HCT116 (cell line): ENCODE results near the gene PRKN.

Experiments used
- EZH2phosphoT487 ChIP-seq: fragments of 200-600 bp; IDR thresholded peaks from 2 replicates; pipeline ENCODE4 v1.6.1; 2018; ENCODE audit warnings: antibody characterized with exemption, borderline replicate concordance
- MAX ChIP-seq: IDR thresholded peaks from 2 replicates; pipeline ENCODE4 v1.6.1; 2012
- POLR2A ChIP-seq: IDR thresholded peaks from 2 replicates; pipeline ENCODE4 v1.7.0; 2011; ENCODE audit warnings: borderline replicate concordance; ENCODE audit not compliant: insufficient read depth, insufficient read length; ENCODE audit errors: extremely low read depth
- TF ChIP-seq, protein P1 (sequence below), 3 experiments: fragments of 200-600 bp in 1 of 3; sonication (generic) in 1 of 3; IDR thresholded peaks in 2 of 3; conservative IDR thresholded peaks in 1 of 3; 2 replicates each; pipeline ENCODE4 v1.5.1; 2012 to 2017; ENCODE audit warnings: low read depth in 2 of 3, low read length in 2 of 3, antibody characterized with exemption in 1 of 3, borderline replicate concordance in 1 of 3, control low read depth in 1 of 3, mild to moderate bottlenecking in 1 of 3, mixed read lengths in 1 of 3, mixed run types in 1 of 3, moderate library complexity in 1 of 3; ENCODE audit not compliant: insufficient read depth in 1 of 3
- TF ChIP-seq, protein P2 (sequence below): IDR thresholded peaks from 2 replicates; pipeline ENCODE4 v1.6.1; 2011; ENCODE audit warnings: mild to moderate bottlenecking, low read length, moderate library complexity; ENCODE audit not compliant: insufficient replicate concordance; ENCODE audit errors: extremely low read depth
- TF ChIP-seq, protein P3 (sequence below): IDR thresholded peaks from 2 replicates; pipeline ENCODE4 v1.6.1; 2012

DNA sequence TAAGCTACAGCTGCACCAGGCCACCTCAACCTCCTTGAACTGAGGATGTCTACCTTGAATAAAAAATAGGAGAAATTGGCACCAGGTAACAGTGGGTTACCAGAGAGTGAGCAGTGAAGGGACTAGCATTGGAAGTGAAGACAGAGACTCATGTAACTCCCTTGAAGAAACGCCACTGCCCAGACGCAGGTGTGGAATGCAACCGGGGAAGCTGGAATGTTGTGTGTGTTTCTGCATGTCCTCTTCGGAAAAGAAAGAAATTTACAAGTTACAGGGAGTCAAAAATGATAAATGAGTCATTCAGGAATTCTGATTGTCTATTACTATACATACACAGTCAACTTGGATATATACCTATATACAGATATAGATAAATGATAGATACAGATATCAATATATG is 939.0 kb downstream of the PRKN start:
- TF ChIP-seq, protein P1, sequence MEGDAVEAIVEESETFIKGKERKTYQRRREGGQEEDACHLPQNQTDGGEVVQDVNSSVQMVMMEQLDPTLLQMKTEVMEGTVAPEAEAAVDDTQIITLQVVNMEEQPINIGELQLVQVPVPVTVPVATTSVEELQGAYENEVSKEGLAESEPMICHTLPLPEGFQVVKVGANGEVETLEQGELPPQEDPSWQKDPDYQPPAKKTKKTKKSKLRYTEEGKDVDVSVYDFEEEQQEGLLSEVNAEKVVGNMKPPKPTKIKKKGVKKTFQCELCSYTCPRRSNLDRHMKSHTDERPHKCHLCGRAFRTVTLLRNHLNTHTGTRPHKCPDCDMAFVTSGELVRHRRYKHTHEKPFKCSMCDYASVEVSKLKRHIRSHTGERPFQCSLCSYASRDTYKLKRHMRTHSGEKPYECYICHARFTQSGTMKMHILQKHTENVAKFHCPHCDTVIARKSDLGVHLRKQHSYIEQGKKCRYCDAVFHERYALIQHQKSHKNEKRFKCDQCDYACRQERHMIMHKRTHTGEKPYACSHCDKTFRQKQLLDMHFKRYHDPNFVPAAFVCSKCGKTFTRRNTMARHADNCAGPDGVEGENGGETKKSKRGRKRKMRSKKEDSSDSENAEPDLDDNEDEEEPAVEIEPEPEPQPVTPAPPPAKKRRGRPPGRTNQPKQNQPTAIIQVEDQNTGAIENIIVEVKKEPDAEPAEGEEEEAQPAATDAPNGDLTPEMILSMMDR (IDR thresholded peaks at IDR 0.05 in 2 of 3, conservative IDR thresholded peaks at IDR 0.05 in 1 of 3; ENCODE audit: borderline replicate concordance in 1 of 3, insufficient read depth in 1 of 3, low read depth in 2 of 3, low read length in 2 of 3), result no peak
- TF ChIP-seq MAX (no peak), POLR2A (no peak), EZH2phosphoT487 (no peak)
- TF ChIP-seq, protein P2, sequence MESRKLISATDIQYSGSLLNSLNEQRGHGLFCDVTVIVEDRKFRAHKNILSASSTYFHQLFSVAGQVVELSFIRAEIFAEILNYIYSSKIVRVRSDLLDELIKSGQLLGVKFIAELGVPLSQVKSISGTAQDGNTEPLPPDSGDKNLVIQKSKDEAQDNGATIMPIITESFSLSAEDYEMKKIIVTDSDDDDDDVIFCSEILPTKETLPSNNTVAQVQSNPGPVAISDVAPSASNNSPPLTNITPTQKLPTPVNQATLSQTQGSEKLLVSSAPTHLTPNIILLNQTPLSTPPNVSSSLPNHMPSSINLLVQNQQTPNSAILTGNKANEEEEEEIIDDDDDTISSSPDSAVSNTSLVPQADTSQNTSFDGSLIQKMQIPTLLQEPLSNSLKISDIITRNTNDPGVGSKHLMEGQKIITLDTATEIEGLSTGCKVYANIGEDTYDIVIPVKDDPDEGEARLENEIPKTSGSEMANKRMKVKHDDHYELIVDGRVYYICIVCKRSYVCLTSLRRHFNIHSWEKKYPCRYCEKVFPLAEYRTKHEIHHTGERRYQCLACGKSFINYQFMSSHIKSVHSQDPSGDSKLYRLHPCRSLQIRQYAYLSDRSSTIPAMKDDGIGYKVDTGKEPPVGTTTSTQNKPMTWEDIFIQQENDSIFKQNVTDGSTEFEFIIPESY, result no peak
- TF ChIP-seq, protein P3, sequence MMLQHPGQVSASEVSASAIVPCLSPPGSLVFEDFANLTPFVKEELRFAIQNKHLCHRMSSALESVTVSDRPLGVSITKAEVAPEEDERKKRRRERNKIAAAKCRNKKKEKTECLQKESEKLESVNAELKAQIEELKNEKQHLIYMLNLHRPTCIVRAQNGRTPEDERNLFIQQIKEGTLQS, result no peak
